DMS 273 (cell line): Measurements from ENCODE around the gene ABCA4.

Source experiments
- DNase-seq: peaks from one replicate; lab custom pipeline; 2025; ENCODE audit not compliant: unreplicated experiment; lab: John Stamatoyannopoulos, UW

The ABCA4 gene

DNA sequence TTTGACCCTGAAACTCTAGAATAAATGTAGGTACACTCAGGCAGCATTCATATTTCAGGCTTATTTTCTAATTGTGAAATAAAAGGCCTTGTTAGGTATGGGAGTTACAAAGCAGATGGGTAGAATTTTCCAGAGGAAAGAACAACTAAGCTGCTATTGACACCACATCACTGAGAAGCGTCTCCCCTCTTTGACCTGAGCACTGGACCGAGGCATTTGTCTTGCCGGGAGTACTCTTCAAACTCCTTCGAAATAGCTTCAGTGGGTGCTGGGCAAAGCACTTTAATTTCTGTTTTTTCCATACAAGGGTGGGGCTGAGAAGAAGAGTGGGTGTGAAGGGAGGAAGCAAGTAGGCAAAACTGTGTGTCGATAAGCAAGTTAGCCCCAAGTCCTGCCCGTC lies 36.4 kb downstream of the ABCA4 start:
- DNase-seq, result no peak

GRCh38 chr1:94084085-94084484 lies 36.9 kb downstream of the ABCA4 start:
- no peak for DNase-seq

GRCh38 chr1:94083681-94084080 lies 37.3 kb downstream of the ABCA4 start:
- DNase-seq, result peak; percentile 72

DNA sequence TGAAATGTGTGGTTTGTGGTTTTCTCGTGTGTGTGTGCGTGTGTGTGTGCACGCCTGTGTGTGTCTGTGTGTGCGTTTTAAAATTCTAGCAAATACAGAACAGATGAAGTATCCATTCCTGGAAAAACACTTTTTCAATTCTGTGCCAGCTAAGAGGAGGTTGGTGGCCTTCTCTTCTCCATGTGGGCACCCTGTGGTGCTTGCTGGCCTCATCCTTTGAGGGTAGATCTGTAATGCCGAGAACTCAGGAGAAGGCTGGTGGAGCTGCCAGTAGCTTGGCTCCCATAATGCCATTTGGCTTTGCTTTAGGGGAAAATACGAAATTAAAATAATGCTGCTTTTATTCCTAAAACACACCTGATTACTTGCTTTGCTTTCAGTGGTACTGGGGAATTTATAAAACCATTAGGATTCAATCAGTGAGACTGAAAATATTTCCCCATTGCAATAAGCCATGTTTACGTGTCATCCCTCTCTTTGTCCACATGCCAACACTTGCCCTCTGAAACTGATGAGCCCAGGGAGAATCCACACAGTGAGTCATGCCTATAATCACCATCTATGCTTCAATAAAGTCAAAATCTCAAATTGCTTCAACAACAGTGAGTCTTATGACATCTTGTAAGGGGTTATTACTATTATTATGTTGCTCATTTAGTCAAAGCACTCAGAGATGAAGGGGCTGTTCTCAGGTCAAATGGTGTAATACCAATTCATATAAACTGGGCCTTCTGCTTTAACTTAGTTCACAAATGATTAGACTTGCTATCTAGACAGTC lies 39.2 kb downstream of the ABCA4 start:
- DNase-seq, result peak; percentile 34

DNA sequence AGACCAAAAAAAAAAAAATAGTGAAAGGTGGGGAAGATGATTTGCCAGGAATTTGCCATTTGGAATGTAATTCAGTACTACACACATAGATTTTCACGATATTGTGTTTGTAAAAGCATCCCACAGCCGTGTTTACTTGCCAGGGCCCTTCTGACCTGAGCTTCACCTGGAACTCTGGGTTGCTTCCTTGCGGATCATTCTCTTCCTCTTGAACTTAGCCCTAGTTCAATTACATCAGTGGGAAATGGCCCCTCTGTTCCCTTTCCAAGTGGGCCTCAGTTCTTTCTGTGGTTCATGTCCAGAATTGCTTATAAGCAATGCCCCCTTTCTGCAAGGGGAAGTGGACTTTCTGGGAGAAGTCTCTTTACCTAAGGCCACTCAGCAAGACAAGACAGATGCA lies 41.0 kb downstream of the ABCA4 start:
- no peak for DNase-seq

- DNase-seq, result no peak
These were observed 41.6 kb downstream of the ABCA4 start for GRCh38 chr1:94079080-94079940.

GRCh38 chr1:94072840-94073522 lies 48.0 kb downstream of the ABCA4 start:
- no peak for DNase-seq

GRCh38 chr1:94071976-94072375 lies 49.0 kb downstream of the ABCA4 start:
- no peak for DNase-seq

DNA sequence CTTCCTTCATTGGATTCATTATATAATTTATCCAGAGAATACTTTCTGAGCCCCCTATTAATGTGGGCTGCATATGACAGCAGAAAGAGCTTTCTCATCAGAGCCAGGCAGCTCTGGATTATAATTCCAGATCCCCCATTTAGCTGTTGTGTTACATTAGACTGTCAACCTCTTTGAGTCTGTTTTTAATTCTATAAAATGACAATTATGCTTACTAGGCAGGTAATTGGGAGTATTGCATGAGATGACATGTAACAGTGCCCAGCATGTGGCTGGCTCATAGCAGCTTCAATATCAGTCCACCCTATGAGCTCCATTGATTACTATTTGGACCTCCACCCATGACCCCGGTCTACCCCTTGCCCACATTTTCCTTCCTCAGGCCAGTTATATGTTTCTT lies 49.6 kb downstream of the ABCA4 start:
- DNase-seq, result no peak

DNA sequence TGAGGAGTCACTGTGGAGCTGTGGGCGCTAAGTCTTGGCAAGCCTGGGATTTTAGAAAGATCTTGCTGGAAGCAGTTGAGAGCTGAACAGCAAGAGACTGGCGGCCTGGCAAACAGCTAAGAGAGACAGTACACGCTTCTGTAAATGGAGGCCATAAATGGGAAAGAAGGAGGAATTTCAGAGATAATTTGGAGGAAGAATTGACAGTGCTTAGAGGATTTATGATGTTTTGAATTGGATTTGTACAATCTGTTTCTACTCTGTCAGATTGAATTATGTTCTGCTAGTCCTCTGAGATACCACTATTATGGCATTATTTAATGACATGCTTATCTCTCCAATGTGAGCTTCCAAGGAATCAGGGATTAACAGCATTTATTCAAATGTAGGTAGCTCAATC lies 50.1 kb downstream of the ABCA4 start:
- no peak for DNase-seq

- no peak for DNase-seq
These were observed 51.0 kb downstream of the ABCA4 start for GRCh38 chr1:94069919-94070285.

DNA sequence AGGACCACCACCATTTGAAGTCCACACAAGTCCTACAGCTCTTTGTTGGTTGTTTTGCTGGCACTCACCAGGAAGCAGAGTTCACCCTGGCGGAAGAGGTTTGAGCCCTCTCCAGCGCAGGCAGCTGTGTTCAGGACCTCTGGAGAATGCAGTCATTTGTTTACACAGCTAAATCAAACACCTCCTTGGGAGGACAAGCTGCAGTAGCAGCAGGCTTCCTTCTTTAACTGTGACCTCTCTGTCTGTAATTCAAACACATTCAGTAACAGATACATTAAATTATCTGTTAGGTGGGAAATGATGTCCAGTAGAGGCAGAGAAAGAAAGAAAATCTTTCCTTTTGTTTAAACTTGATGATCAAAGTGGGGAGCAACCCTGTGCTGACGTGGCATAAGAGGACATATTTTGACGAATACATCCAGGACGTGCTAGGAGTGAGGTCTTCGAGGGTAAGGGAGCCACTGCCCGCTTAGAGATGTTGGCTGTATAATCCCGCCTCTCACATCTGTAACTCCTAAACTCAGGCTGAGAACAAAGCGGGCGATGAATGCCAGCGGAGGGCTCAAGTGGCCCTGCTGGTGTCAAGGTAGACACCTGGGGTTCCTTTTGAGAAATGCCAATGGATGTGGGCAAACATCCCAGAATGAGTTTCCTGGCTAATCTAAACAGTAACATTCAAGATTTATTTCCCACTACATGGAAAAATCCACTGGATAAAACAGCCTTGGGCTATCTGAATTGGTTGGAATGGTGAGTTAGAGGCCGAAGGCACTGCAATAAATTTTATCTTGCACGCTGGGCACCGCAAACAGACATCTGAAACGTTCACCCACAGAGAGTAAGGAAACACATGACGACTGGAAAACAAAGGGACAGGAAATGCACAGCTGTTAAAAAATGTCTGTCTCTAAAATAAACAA lies 51.7 kb downstream of the ABCA4 start:
- DNase-seq, result no peak

GRCh38 chr1:94068096-94068998 lies 52.6 kb downstream of the ABCA4 start:
- no peak for DNase-seq

- no peak for DNase-seq
These were observed 53.8 kb downstream of the ABCA4 start for GRCh38 chr1:94067196-94067595.

DNA sequence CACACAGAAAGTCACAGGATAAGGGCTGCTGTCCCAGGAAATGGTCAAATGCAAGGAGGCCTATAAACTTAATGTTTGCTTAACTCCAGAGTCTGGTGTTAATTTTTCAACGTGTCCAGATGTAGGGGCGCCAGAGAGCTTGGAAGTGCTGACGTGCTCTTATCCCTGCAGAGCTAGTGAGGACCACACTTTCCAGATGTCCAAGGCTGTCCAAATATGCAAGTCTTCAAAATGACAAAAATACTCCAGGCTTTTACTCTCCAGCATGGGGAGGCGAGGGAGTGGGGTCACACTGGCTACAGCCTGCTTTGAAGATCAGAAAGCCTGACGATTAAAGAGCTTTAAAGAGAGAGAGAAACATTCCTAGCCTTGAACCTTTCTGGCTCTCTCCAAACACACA lies 57.6 kb downstream of the ABCA4 start:
- DNase-seq, result peak; percentile 68

DNA sequence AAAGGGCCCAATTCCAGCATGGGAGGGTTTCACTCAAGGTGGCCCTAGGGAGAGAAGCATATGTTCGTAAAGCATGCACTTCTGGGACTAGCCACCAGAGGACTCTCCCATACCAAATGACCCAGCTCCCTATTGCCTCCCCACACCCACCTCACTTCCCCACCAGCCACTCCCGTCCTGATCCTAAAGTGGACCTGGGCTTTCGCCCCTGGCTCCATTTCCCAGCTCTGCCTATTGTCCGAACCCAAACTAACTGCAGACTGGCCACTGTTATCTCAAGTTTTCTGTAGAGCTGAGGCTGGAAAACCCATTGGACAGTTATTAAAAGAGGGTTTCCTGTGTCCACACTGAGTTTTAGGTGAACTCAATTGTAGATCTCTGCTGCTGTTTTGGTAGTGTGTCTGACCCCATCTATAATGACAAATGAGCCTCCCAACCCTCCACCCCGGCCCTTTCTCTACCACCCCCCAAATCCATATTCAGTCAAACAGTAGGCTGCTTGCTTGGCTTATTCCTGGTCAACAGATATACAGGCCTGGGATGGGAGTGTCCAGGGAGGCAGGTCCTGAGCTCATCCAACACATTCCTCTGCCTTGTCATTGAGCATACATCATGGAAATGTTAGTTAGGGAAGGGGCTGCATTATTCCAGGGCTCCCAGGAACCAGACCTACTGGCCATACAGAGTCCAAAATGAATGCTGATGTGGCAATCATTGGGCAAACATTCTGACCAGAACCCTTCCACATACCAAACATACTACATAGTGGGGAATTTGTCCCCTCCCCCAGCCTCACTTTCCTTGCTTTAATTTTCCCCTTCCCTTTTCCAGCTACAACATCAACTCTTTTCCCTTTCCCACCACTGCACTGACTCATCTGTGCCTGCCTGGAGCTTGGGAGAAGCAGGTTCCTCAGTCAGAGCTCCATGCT lies 59.2 kb downstream of the ABCA4 start:
- peak; percentile 81 for DNase-seq

GRCh38 chr1:94060720-94061119 lies 60.2 kb downstream of the ABCA4 start:
- no peak for DNase-seq

DNA sequence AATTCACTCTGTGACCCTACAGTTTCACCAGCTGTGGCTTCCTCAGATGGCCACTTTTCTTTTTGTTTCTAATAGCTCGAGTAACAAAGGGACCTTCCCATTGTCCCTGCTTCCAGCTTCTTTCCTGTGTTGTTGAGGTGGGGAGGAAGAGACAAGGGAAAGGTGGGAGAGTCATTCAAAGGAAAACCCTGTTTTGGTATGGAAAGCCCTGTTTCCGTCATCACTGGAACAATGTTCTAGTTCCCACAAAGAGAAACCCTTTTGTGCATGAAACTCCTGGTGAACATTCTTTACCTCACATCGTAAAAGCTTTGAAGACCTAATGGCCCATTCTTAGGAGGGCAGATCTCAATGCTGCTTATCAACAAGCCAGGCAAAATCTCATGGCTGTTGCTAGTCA lies 62.2 kb downstream of the ABCA4 start:
- DNase-seq, result no peak

DNA sequence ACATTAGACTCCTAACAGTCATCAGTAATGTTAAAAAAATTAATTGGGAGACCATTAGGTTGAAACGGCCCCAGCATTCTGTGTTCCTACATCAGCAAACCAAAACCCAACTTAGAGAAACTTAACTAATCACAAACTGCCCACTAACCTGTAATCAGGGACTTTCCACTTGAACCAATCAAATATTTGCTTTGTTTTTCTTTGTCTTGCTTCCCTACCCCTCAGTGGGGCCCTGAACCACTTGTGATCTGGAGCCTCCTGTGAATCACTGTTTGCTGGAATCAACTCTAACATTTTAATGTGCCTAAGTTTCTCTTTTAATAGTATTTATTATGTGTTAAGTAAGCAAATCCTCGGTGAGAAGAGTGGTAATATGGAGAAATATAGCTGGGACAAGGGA lies 64.0 kb downstream of the ABCA4 start:
- DNase-seq, result no peak
